GM19468 (cell line): ENCODE measurements around the gene CHRM5.
A peak's percentile ranks its signal among the peaks of the same experiment; 100 is the strongest.

Experiments
- ATAC-seq: cut with Tn5 transposase; IDR thresholded peaks from one replicate; pipeline ENCODE4 v1.9.1; 2021; ENCODE audit warnings: mild to moderate bottlenecking, moderate library complexity, moderate number of reproducible peaks; ENCODE audit not compliant: unreplicated experiment; ENCODE audit errors: extremely low read depth

Gene CHRM5

DNA sequence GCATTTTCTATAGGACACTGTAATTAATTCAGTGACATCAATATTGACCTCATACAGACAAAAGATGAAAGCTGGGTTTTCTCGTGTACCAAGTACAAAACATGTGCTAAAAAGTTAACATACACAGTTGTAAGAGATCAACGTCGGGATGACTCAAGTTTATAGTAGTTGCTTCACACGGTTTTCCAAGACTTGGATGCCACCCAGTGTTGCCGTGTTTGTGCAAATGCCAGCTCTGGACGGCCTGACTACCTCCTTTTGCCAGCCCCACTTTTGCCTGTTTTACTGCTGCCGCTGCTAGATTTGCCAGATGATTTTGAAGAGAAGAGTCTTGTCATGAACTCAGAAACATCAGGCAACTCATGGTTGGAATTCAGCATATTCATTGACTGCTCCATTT lies 115.8 kb downstream of the CHRM5 start:
- ATAC-seq = no peak

DNA sequence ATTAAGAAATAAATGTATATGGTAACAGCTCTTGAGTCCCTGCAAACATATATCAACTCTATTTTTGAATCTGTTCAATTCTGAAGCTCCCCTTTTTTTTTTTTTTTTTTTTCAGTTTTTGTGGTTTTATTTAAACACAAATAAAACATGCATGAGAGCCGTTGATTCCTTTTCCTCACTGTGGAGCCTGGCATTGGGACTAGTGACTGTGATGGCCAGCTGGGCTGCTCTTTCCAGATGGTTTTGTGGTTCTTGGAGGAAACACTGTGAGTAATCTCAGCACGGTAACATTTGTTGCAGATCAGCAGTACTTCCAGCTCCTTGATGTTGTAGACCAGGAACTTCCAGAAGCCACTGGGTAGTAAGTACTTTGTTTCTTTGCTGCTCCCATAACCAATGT lies 117.4 kb downstream of the CHRM5 start:
- no peak for ATAC-seq

DNA sequence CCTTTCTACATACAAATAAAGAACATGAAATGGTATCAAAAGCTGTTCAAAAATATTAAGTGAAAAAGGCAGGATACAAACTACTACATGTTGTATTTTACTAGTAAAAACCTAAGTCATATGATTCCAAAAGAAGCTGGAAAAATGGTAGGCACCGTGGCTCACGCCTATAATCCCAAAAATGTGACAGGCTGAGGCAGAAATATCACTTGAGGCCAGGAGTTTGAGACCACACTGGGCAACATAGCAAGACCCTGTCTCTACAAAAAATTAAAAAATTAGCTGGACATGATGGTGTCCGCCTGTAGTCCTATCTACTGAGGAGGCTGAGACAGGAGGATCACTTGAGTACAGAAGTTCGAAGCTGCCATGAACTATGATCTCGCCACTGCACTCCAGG lies 131.6 kb downstream of the CHRM5 start:
- ATAC-seq = no peak

DNA sequence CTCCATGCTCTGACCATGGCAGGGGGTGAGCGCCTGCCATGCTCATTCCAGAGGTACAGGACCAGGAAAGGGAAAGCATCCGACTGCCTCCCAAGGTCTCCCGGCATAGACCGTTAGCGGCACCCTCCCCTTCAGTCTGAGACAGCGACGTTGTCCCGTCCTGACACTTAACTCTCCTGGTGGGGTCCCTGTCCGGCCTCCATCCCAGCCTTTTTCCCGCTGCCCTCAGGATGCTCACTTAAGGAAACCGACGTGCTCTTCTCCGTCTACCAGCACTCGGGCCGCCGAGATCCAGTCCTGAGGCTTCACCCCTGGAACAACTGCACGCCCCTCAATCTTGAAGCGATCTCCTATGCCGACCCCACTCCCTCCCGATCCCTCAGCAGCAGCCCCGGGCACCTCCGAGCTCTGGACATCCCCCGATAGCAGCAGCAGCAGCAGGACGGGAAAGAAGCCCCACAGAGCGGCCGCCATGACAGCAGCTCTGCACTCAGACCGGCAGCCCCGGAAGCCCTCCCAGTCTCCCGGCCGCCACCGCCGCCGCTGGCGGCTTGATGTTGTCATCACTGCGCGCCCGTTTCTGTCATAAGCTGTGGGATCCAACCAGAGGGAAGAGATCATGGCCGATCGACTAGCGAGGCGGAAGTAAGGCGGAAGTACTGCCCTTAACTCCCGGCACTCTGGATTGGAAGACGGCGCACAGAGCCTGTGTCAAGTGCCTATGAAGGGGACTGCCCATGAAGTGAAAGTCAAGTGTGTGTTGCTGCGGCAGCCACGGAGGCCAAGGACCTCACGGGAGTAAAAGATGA lies 133.3 kb downstream of the CHRM5 start, which contains the start of the genes EMC7 and PGBD4:
EMC7 (minus strand) TSS at position 497 of the 809 bp plus-strand sequence; CDS start at position 474, 23 bp downstream.
PGBD4 (plus strand) TSS at position 718 of the 809 bp plus-strand sequence. CDS start 449 bp downstream, outside the sequence.
- peak; percentile 93 for ATAC-seq

DNA sequence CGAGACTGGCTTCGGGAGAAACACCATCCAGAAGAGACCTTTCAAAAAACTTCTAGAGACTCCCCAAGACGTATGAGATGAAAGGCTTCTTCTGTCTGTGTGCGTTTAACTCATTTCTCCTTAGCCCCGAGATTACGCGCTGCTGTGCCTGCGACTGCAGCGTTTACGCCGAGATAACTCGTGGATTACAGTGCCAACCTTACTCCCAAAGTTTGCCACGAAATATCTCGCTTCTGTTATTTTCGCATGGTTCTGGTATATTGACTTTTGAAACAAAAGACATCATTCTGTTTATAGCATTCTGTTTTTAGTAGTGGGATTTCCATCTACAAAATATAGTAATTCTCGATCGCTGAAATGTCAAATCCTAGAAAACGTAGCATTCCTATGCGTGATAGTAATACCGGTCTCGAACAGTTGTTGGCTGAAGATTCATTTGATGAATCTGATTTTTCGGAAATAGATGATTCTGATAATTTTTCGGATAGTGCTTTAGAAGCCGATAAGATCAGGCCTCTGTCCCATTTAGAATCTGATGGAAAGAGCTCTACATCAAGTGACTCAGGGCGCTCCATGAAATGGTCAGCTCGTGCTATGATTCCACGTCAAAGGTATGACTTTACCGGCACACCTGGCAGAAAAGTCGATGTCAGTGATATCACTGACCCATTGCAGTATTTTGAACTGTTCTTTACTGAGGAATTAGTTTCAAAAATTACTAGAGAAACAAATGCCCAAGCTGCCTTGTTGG lies 134.1 kb downstream of the CHRM5 start:
- no peak for ATAC-seq

DNA sequence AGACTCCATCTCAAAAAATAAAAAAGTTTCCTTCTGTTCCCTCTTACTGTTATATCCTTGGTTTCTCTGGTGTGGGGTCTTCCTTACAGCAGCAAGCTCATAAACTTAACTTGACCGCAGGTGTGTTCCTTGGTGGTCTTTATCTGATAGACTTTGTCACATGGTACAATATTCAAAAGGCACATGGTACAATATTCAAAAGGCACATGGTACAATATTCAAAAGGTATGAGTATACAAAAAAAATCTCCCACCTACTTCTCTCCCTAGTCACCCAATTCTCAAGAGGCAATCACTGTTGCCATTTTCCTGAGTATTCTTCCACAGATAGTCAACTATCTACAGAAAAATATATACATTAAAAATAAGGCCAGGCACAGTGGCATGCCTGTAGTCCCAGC lies 138.1 kb downstream of the CHRM5 start:
- no peak for ATAC-seq

DNA sequence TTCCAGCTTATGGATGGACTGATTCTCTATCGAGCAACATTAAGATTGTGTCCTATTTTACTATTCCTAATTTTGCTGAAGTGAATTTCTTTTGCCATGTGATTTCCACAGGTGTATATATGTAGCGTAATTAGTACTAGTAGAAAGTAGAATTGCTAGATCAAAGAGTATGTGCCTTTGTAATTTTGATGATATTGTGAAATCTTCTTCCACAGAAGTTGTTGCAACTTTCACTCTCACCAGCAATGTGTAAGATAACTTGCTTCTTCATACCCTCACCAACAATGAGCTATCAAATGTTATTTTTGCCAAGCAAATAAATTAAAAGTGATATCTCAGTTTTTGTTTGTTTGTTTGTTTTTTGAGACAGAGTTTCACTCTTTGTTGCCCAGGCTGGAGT lies 139.0 kb downstream of the CHRM5 start:
- no peak for ATAC-seq

DNA sequence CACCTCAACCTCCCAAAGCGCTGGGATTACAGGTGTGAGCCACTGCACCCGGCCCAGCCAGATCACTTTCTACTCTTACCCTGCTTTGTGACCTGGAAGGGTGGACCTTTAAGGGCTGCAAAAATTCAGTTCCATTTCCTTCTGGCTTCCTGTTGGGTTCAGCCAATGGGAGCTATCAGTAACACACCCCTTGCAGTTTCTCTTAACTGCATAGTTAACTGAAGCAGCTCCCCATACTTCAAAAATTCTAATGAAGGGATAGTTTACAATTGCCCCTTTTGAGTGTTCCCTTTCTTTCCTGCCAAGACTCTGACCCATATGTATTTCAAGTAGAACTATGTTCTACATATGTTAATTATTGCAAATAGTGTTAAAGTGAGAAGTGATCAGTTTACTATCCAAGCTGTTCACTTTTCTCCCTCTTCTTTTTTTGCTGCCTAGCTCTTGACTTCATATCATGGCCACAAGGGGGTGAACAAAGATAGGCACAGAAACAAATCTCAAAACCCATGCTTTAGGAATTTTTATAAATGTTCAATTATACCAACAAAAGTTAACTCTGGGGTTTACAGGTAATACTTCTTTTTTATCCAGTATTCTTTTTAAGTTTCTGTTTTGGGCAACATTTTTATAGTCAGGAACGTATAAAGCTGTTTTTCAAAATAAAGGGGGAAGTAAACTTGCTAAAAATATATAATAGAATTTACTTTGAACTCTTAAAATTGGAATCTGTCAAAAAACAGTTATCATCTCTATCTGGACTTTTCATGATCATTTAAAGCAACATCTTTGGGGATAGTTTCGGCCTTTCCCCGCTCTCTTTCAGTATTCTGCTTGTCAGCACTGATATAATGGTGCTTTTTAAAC lies 141.7 kb downstream of the CHRM5 start:
- no peak for ATAC-seq

DNA sequence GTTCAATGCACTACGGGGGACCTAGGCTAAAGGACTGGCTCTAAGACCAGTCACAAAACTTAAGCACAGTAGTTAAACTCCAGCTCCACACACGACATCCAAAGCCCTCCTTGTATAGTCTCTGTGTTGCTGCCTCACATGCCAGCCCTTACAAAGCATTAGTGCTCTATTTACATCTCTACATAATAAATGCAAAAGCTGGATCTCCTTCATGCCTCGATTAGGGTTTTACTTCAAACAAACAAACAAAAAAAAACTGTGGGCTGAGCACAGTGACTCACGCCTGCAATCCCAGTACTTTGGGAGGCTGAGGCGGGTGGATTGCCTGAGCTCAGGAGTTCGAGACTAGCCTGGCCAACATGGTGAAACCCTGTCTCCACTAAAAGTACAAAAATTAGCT lies 143.2 kb downstream of the CHRM5 start:
- no peak for ATAC-seq

DNA sequence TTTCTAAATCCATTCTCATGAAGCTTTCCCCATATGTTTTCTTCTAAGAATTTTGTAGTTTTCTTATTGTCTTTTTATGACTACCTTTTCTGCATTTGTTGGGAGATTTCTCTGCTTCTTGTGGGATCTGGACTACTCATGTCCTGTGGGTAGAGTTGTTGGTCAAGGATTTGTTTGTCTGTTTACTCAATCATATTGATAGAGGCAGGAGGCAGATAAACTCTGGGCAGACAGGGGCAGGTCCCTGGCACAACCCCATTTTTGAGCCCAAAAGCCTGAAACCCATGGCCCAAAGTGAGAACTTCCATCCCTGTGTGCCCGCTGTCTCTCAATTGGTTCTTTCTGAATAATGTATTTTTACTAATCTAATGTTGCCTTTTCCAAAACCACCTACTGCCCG lies 145.9 kb downstream of the CHRM5 start:
- no peak for ATAC-seq

DNA sequence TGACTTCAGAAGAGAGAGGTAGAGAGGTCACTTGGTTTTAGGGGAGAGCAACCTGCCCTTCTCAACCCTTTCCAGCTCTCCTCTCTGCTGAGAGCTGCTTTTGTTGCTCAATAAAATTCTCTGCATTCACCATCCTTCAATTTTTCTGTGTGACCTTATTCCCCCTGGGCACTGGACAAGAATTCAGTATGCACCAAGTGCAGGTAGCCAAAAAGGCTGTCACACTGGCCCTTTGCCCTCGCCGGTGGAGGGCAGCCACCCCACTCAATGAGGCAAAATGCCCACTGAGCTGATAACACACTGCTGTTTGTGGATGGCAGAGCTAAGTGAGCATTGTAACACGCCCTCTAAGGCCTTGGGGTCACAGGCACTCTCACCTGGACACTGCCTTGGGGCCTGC lies 146.4 kb downstream of the CHRM5 start:
- no peak for ATAC-seq

DNA sequence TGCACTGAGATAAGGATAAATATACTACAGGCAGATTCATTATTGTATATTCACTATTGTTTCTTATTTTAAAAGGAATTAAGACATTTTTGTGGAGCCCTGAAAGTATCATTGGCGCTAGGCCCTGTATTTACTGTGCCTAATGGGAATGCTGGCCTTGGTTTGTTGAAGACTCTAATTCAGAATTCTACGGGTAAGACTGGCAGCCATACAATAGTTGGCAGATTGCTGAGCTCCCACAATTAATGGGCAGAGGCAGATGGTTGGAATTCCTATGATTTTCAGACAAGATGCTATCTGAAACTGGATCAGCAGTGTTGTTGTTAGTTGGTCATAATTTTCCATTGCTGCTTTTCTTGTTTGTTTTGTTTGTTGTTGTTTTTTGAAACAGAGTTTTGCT lies 148.3 kb downstream of the CHRM5 start:
- ATAC-seq = no peak
